Hematopoietic multipotent progenitor cell treated with erythropoietin and hydrocortisone succinate and interleukin-3 and kit ligand, for 15 days (in vitro differentiated cells): Measurements from ENCODE around the gene ZNF502.
"Not testable (repeated sequence)": the region's sequence is repeated elsewhere in the genome, so short reads cannot be mapped to it uniquely, and the experiment has no call there.

ENCODE experiments used
- DNase-seq: peaks from one replicate; pipeline ENCODE4 v3.0.0-alpha.2; 2015; ENCODE audit warnings: low spot score

Gene ZNF502

GRCh38 chr3:44712455-44713075 lies at the start of gene ZNF502:
TSS of gene ZNF502 (plus strand) at chr3:44712660. CDS start at chr3:44720262, 7,602 bp downstream.
- no peak for DNase-seq

- no peak for DNase-seq
Measured at GRCh38 chr3:44665173-44665572, 47.3 kb upstream of the ZNF502 start.

- DNase-seq: no peak
Measured at GRCh38 chr3:44666346-44666745, 46.1 kb upstream of the ZNF502 start.

GRCh38 chr3:44669760-44670159 lies 42.7 kb upstream of the ZNF502 start:
- no peak for DNase-seq

GRCh38 chr3:44673466-44673865 lies 39.0 kb upstream of the ZNF502 start:
- not testable (repeated sequence) for DNase-seq

GRCh38 chr3:44674211-44674610 lies 38.2 kb upstream of the ZNF502 start:
- DNase-seq: no peak

GRCh38 chr3:44678480-44679116 lies 33.9 kb upstream of the ZNF502 start:
- no peak for DNase-seq

GRCh38 chr3:44680921-44681455 lies 31.5 kb upstream of the ZNF502 start:
- DNase-seq: no peak

GRCh38 chr3:44682182-44682896 lies 30.1 kb upstream of the ZNF502 start:
- no peak for DNase-seq

- no peak for DNase-seq
Measured at GRCh38 chr3:44685128-44685800, 27.2 kb upstream of the ZNF502 start.

- DNase-seq: no peak
Measured at GRCh38 chr3:44687898-44688297, 24.6 kb upstream of the ZNF502 start.

- no peak for DNase-seq
Measured at GRCh38 chr3:44721231-44722102, 9.0 kb downstream of the ZNF502 start.

- no peak for DNase-seq
Measured at GRCh38 chr3:44722103-44722401, 9.6 kb downstream of the ZNF502 start.

- peak; percentile 46 for DNase-seq
Measured at GRCh38 chr3:44729384-44729910, 17.0 kb downstream of the ZNF502 start, which contains the start of gene ZNF501. TSS of gene ZNF501 (plus strand) at chr3:44729635. CDS start at chr3:44734422, 4,787 bp downstream.

- no peak for DNase-seq
Measured at GRCh38 chr3:44734646-44735168, 22.2 kb downstream of the ZNF502 start.

GRCh38 chr3:44761101-44761423 lies 48.6 kb downstream of the ZNF502 start:
- DNase-seq: no peak

- peak; percentile 97 for DNase-seq
Measured at GRCh38 chr3:44761424-44762169, 49.1 kb downstream of the ZNF502 start, which contains the start of the genes KIAA1143 and KIF15. TSS of gene KIAA1143 (minus strand) at chr3:44761619. CDS start at chr3:44761602, 17 bp downstream. TSS of gene KIF15 (plus strand) at chr3:44761794. CDS start at chr3:44761866, 72 bp downstream.

- DNase-seq: peak; percentile 26
Measured at GRCh38 chr3:44762170-44762677, 49.8 kb downstream of the ZNF502 start.

- peak; percentile 10 for DNase-seq
Measured at GRCh38 chr3:44762690-44763089, 50.2 kb downstream of the ZNF502 start.

GRCh38 chr3:44764248-44764647 lies 51.8 kb downstream of the ZNF502 start:
- no peak for DNase-seq
